BE2C (cell line): Measurements from ENCODE around the gene ZRANB1.
"Not testable (repeated sequence)": the region's sequence is repeated elsewhere in the genome, so short reads cannot be mapped to it uniquely, and the experiment has no call there.

ENCODE experiments used
- DNase-seq: peaks from one replicate; pipeline ENCODE4 v3.0.0-alpha.2; 2020
- H3K27me3 ChIP-seq: fragments of 250-450 bp; sonication (Bioruptor Pico); 2 replicates; pipeline ENCODE4 v1.5.1; 2020; ENCODE audit warnings: mild to moderate bottlenecking
- H3K36me3 ChIP-seq: fragments of 250-450 bp; sonication (Bioruptor Pico); 2 replicates; pipeline ENCODE4 v1.5.1; 2020; ENCODE audit warnings: mild to moderate bottlenecking
- H3K4me1 ChIP-seq: fragments of 250-450 bp; sonication (Bioruptor Pico); 2 replicates; pipeline ENCODE4 v1.5.1; 2020
- H3K4me3 ChIP-seq: 2 replicates; pipeline ENCODE4 v1.5.1; 2011; ENCODE audit warnings: low read depth, low read length
- H3K9me3 ChIP-seq: fragments of 250-450 bp; sonication (Bioruptor Pico); 2 replicates; pipeline ENCODE4 v1.5.1; 2020
- TF ChIP-seq, protein P1 (sequence below): IDR thresholded peaks from 2 replicates; pipeline ENCODE4 v1.5.1; 2012; ENCODE audit warnings: mild to moderate bottlenecking, low read depth, low read length

The ZRANB1 gene

GRCh38 chr10:124912101-124912886 is 29.6 kb upstream of the ZRANB1 start:
- DNase-seq = no peak
- TF ChIP-seq, protein P1, sequence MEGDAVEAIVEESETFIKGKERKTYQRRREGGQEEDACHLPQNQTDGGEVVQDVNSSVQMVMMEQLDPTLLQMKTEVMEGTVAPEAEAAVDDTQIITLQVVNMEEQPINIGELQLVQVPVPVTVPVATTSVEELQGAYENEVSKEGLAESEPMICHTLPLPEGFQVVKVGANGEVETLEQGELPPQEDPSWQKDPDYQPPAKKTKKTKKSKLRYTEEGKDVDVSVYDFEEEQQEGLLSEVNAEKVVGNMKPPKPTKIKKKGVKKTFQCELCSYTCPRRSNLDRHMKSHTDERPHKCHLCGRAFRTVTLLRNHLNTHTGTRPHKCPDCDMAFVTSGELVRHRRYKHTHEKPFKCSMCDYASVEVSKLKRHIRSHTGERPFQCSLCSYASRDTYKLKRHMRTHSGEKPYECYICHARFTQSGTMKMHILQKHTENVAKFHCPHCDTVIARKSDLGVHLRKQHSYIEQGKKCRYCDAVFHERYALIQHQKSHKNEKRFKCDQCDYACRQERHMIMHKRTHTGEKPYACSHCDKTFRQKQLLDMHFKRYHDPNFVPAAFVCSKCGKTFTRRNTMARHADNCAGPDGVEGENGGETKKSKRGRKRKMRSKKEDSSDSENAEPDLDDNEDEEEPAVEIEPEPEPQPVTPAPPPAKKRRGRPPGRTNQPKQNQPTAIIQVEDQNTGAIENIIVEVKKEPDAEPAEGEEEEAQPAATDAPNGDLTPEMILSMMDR = no peak
- H3K4me3 ChIP-seq = no peak overlapping the region
- H3K27me3 ChIP-seq = no peaks in the 10 kb centered on the region
- no peaks in the 10 kb centered on the region for H3K9me3 ChIP-seq
- H3K4me1 ChIP-seq = no peaks in the 10 kb centered on the region
- no peaks in the 10 kb centered on the region for H3K36me3 ChIP-seq

DNA sequence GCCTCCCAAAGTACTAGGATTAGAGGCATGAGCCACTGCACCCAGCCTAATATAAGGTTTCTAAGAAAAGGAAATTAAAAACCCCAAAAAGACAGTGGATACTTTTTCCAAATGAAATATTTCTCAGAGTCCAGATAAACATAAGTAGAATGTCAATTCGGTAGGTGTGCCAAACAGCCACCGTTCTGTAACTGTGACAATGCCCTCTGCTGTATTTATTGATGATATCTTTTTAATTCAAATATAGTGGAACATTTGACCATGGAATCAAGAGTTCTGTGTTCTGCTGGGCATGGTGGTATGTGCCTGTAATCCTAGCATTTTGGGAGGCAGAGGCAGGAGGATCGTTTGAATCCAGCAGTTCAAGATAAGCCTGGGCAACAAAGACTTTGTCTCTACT is 28.8 kb upstream of the ZRANB1 start:
- Histone ChIP-seq H3K4me1 (no peaks in the 10 kb centered on the region), H3K9me3 (no peaks in the 10 kb centered on the region), H3K4me3 (no peak overlapping the region), H3K27me3 (no peaks in the 10 kb centered on the region), H3K36me3 (no peaks in the 10 kb centered on the region)
- TF ChIP-seq, protein P1 = no peak
- no peak for DNase-seq

DNA sequence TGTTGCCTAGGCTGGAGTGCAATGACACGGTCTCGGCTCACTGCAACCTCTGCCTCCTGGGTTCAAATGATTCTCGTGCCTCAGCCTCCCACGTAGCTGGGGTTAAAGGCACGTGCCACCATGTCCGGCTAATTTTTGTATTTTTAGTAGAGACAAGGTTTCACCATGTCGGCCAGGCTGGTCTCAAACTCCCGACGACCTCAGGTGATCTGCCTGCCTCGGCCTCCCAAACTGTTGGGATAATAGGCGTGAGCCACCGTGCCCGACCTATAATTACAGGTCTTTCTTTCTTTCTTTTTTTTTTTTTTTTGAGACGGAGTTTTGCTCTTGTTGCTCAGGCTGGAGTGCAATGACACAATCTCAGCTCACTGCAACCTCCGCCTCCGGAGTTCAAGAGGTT is 27.5 kb upstream of the ZRANB1 start:
- not testable (repeated sequence) for H3K9me3 ChIP-seq, H3K4me1 ChIP-seq, H3K36me3 ChIP-seq, H3K27me3 ChIP-seq, DNase-seq, H3K4me3 ChIP-seq

GRCh38 chr10:124916098-124916584 is 25.8 kb upstream of the ZRANB1 start:
- no peaks in the 10 kb centered on the region; the same call in 1 of the 2 replicates for H3K4me1 ChIP-seq
- no peak for DNase-seq
- H3K36me3 ChIP-seq = no peaks in the 10 kb centered on the region; the same call in 1 of the 2 replicates
- H3K9me3 ChIP-seq = no peaks in the 10 kb centered on the region
- no peaks in the 10 kb centered on the region for H3K27me3 ChIP-seq
- TF ChIP-seq, protein P1 = no peak
- H3K4me3 ChIP-seq = peak overlapping the region; percentile 80

DNA sequence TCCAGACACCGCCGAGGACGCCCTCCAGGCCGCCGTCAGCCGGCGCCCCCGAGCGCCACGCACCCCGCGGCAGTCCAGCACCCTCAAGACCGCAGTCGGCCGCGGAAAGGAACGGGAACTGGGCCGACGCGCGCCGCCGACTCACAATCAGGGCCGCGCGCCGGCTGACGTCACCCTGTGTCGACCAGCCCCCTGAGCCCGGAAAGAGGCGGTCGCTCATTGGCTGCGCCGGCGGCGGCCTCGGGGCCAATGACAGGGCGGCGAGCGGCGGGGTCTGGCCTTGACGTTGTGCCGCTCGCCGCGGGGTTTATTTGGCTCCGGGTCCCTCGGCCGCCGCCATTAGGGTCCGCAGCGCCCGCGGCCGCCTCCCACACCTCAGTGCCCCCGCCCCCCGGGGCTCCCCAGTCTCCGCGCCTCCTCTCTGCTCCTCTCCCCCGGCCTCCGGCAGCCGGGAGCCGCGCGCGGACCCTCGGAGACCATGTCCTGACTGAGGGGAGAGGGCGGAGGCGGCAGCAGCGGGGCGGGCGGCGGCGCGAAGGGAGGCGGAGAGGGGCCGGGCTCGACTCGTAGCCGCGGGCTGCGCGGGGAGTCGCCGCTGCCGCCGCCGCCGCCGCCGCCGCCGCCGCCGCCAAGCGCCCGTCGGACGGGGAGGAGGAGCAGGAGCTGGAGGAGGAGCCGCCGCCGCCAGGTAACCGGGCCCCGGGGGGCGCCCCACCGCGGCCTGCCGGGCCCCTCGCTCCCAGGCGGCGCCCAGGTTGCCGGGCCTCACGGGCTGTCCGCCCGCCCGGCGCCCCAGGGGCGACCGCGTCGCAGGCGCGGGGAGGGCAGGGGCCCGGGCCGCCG is 25.1 kb upstream of the ZRANB1 start:
- H3K4me3 ChIP-seq = peak overlapping the region; percentile 95
- no peaks in the 10 kb centered on the region; the same call in 1 of the 2 replicates for H3K4me1 ChIP-seq
- H3K27me3 ChIP-seq = no peaks in the 10 kb centered on the region
- H3K9me3 ChIP-seq = no peaks in the 10 kb centered on the region
- TF ChIP-seq, protein P1 = no peak
- H3K36me3 ChIP-seq = no peaks in the 10 kb centered on the region; the same call in 1 of the 2 replicates
- peak; percentile 98 for DNase-seq

- no peaks in the 10 kb centered on the region for H3K9me3 ChIP-seq
- H3K4me1 ChIP-seq = no peaks in the 10 kb centered on the region; the same call in 1 of the 2 replicates
- no peaks in the 10 kb centered on the region for H3K27me3 ChIP-seq
- H3K36me3 ChIP-seq = peaks cover 2% of the 10 kb centered on the region; the same call in 1 of the 2 replicates
- DNase-seq = peak; percentile 55
- peak overlapping the region; percentile 95 for H3K4me3 ChIP-seq
- TF ChIP-seq, protein P1 = no peak
Observed at GRCh38 chr10:124917428-124918190, 24.3 kb upstream of the ZRANB1 start.
